Measurements from ENCODE around the gene STN1. TPM values are rescaled to one million over a fixed set of nuclear protein-coding genes. Genes with fewer than 3 reads are reported as not detected.
A peak's percentile ranks its signal among the peaks of the same experiment; 100 is the strongest.

The STN1 gene
- total RNA-seq, 1 experiment from 2014 or later = 20.0 TPM

- DNase-seq (ENCODE audit: low spot score) = no peak
Measured at GRCh38 chr10:103930449-103930848, 12.5 kb upstream of the STN1 start.

DNA sequence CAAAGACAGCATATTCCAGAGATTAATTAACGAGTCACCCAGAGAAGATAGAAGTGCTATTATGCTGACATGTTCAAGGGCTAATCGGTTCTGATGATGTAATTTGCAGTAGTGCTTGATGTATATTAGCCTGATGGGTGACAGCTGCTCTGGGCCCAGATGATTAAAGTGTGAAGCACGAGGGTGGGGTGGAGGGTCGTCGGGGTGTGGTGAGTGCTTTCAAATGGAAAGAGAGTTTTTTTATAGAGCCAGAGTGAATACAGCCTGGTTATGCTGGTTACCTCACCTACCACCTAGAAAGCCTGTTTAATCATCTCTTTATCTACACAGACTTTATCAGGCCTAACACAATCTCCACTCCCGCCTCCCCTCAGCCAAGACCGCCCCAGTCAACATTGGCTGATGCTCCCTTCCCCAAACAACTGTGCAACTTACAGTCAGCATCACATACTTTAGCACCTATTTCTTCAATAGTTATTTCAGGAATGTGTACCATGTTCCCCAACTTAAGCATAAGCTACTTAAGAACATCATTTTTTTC is 11.5 kb upstream of the STN1 start:
- DNase-seq (ENCODE audit: low spot score) = no peak

GRCh38 chr10:103928784-103929183 is 10.8 kb upstream of the STN1 start:
- no peak for DNase-seq (ENCODE audit: low spot score)

DNA sequence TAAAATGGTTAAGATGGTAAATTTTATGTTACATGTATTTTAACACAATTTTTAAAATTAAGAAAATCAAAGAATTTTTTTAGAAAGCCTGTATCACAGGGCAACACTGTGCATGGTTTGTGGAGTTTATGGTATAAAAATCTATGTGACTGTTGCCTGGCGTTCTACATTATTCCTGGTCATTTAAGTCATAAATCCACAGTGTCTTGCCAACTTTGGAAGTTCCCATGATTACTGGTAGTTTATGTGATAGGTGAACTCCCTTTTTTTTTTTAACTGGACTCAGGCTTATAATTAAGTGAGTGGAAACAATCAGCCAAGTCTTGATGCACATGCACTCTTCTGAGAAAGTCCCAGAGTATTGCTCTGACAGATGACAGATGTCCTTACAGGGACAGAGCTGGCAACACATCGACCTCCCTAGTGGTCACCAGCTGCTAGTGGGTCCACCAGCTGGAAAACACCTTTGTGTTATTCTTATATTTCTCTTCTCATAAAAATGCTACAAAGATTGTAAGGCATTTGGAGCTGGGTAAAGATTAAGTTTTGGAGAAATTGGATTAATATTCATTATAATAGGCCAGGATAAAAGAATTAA is 8.8 kb upstream of the STN1 start:
- DNase-seq (ENCODE audit: low spot score) = no peak

DNA sequence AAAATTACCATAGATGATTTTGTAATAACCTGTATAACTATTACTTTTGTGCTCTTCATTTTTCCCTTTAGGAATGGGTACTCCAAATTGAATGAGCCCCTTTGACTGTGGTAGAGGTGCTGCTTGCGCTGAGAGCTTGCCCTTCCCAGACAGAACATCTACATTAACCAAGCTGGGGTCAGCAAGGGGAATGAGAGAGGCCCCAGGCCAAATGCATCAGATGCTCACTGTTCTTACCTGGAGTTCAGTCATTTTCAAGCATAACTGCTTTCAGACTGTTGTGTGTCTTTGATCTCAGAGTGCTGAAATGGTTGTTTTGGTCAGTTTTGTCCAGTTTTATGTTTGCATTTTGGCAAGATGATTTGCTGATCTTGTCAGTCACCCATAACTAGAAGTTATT is 7.6 kb upstream of the STN1 start:
- no peak for DNase-seq (ENCODE audit: low spot score)

DNA sequence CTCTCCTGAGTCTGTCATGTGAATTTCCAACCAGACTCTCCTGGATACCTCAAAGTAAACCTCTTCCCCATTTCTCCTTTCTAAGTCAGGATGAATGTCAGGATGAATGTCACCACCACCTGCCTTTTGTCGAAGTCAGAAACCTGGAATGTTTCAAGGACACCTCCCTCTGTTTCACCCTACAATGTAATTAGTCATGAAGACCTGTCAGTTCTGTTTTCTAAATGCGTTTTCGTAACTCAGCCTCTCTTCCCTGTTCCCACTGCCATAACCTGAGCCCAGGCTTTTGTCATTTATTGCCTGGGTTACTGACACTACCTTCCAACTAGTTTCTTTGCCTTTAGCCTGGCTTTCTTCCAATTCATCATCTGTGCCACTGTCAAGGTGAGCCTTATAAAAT is 5.5 kb upstream of the STN1 start:
- DNase-seq (ENCODE audit: low spot score) = no peak

DNA sequence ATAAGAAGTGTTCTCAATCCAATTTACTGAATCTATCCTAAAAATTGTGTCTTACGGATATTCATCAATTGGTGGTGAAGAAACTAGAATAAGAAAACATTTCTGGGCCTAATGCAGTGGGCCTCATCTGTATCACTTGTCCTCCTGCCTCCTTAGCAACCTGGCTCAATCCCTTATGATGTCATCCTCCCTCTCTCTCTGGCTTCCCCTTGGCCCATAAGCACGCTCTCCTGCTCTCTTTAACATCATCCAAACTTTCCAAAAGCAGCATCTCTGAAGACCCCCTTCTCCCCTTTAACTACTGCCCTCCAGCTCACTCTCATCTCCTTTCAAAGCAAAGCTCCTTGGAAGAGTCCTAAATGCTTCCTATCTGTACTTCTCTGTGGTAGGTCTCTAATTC is 4.7 kb upstream of the STN1 start:
- no peak for DNase-seq (ENCODE audit: low spot score)

DNA sequence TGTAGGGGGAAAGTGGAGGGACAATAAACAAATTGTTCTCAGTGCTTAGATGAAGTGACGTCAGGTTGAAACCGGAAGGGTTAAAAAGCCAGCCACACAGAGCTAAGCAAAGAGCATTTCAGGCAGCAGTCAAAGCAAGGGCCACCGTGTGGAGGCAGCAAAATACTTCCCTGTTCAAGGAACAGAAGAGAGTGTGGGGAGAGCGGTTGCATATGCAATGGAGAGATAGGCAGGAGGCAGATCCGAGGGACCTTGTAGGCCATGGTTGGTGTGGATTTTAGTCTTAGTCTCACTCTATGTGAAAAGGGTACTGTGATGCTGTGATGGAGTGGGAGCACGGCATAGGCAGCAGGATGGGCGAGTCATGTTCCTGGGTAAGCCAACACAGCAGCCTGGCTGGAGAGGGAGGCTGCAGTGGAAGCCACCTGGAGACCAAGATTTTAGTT is 3.8 kb upstream of the STN1 start:
- no peak for DNase-seq (ENCODE audit: low spot score)

DNA sequence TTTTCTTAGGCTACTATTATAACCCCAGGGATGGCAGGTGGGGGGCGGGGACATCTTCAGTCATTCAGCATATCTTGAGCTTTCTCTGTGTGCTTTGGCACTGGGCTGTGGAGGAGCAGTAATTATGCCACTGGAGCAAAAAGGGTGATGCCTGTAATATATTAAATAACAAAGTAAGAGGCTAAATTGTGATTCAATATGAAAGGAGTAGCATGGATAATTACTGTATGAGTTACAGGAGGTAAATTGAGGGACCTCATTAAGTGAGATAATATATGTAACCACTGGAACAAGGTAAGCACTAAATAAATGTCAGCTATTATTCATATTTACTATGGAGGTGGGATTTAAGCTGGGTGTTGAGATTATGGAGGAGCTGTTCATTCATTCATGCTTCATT is 3.3 kb upstream of the STN1 start:
- no peak for DNase-seq (ENCODE audit: low spot score)

GRCh38 chr10:103919648-103920025 is 1.7 kb upstream of the STN1 start:
- DNase-seq (ENCODE audit: low spot score) = no peak

- peak; percentile 72 for DNase-seq (ENCODE audit: low spot score)
Measured at GRCh38 chr10:103917302-103918052, 507 bp downstream of the STN1 start.

DNA sequence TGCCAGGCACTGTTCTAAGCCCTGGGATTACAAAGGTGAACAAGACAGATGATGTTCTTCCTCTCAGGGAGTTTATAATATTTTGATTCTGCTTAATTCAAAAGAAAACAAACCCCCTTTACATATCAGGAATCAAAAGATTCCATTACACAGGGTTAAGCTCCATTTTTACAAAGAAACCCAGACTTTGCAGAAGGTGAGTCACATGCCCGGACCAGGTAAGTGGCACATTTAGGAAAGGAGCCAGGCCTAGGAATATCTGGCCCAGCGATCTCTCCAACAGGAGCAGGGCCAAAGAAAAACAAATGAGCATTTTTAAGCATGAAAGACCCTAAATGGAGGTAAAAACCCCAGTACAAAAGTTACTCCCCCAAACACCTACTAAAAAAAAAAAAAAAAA is 1.1 kb downstream of the STN1 start:
- DNase-seq (ENCODE audit: low spot score) = no peak

GRCh38 chr10:103916254-103916653 is 1.7 kb downstream of the STN1 start:
- no peak for DNase-seq (ENCODE audit: low spot score)

- DNase-seq (ENCODE audit: low spot score) = no peak
Measured at GRCh38 chr10:103915796-103916195, 2.2 kb downstream of the STN1 start.

- DNase-seq (ENCODE audit: low spot score) = no peak
Measured at GRCh38 chr10:103912759-103913158, 5.2 kb downstream of the STN1 start.

DNA sequence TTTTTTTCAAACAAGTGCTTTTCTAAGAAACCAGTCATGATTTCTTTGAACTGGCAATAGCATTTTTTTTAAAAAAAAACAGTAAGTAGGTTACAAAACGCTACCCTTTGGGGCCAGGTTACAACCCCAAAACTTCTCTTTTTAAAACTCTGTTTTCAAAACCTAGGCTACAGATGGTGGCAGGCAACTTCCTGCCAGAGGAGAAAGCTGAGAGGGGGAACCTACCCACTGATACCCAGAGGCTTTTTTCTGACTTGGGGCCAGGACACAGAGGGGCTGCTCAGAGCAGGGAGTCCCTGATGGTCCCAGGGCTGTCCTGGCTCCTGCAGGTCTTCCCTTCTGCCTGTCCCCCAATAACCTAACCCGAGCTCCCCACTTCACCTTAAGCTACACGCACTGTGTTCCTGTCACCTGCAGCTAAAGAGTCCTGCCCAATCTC is 6.9 kb downstream of the STN1 start:
- no peak for DNase-seq (ENCODE audit: low spot score)

- DNase-seq (ENCODE audit: low spot score) = no peak
Measured at GRCh38 chr10:103910442-103911012, 7.5 kb downstream of the STN1 start.

DNA sequence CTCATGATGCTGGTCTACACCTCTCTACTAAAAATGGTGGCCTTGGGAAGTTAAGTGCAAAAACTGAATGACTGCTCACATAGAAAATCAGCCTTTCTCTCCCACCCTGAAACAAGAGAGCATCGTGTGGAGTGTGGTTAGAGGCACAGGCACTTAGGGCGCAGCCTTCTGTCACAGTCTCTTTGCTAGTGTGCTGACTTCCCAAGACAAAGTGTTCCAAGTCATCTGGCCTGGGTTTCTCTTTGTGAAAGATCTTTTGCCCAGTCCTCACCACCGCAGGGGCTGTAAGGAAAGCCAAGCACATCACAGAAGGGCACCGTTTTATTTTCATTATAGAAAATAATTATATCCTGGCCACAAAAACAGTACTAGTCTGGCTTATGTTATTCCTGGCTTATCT is 12.5 kb downstream of the STN1 start:
- DNase-seq (ENCODE audit: low spot score) = no peak

- no peak for DNase-seq (ENCODE audit: low spot score)
Measured at GRCh38 chr10:103901299-103901698, 16.7 kb downstream of the STN1 start.

DNA sequence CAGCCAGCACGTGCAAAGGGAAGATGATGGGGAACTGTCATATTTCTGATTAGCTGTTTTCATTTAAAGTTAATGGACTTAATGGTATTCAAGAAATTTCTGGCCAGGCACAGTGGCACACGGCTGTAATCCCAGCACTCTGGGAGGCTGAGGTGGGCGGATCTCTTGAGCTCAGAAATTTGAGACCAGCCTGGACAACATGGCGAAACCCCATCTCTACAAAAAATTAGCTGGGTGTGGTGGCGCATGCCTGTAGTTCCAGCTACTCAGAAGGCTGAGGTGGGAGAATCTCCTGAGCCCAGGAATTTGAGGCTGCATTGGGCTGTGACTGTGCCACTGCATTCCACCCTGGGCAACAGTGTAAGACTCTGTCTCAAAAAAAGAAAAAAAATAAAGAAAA is 18.7 kb downstream of the STN1 start:
- DNase-seq (ENCODE audit: low spot score) = no peak

DNA sequence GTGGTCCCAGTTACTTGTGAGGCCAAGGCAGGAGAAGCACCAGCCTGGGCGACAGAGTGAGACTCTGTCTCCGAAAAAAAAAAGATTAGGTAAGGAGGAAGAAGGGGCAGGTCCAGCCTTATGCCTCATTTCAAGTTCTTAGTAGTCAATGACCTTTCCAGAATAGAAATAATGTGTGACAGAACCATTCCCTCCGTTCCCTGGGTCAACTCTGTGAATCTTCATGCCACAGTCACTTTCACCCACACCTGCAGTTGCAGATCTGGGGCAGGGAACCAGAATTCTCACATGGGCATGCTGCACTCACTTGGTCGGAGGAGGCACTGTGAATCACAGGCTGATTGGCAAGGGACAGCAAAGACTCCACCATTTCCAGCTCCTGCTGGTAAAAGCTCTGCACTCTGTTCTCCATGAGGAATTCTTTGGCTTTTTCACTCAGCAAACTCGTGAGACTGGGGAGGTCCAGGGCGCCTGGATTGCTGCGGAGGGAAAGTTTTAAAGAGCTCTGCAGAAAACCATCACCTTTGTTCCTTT is 20.7 kb downstream of the STN1 start:
- no peak for DNase-seq (ENCODE audit: low spot score)

GRCh38 chr10:103896225-103896624 is 21.8 kb downstream of the STN1 start:
- DNase-seq (ENCODE audit: low spot score) = no peak

Measured in HT-29 (cell line).